ENCODE measurements around the gene RFNG.

RFNG gene

DNA sequence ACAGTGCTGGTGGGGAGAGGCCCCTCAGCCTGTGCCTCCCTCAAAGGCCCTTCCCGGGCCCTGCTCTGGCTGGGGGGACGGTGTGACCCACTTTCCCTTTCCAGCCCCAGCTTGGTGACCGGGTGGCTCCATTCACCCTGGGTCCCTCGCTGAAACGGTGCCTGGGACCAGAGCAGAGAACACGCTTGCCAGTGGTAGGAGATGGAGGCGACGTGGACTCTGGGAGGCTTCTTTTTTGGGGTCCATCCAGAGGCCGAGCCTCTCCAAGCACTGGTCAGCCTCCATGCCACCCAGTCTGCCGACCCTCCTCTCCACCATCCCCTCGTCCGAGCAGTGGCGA is 36.7 kb downstream of the RFNG start:
- H3K4me3 ChIP-seq (ENCODE audit: low read depth, low read length), result no peak overlapping the region
- TF ChIP-seq POLR2A (IDR thresholded peaks at IDR 0.05; ENCODE audit: extremely low read depth, insufficient read length) (no peak), MYC (IDR thresholded peaks at IDR 0.05; ENCODE audit: low read depth, low read length) (no peak)
- TF ChIP-seq, protein P1, sequence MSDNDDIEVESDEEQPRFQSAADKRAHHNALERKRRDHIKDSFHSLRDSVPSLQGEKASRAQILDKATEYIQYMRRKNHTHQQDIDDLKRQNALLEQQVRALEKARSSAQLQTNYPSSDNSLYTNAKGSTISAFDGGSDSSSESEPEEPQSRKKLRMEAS (IDR thresholded peaks at IDR 0.05; ENCODE audit: low read depth, low read length), result no peak
- TF ChIP-seq, protein P2, sequence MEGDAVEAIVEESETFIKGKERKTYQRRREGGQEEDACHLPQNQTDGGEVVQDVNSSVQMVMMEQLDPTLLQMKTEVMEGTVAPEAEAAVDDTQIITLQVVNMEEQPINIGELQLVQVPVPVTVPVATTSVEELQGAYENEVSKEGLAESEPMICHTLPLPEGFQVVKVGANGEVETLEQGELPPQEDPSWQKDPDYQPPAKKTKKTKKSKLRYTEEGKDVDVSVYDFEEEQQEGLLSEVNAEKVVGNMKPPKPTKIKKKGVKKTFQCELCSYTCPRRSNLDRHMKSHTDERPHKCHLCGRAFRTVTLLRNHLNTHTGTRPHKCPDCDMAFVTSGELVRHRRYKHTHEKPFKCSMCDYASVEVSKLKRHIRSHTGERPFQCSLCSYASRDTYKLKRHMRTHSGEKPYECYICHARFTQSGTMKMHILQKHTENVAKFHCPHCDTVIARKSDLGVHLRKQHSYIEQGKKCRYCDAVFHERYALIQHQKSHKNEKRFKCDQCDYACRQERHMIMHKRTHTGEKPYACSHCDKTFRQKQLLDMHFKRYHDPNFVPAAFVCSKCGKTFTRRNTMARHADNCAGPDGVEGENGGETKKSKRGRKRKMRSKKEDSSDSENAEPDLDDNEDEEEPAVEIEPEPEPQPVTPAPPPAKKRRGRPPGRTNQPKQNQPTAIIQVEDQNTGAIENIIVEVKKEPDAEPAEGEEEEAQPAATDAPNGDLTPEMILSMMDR (IDR thresholded peaks at IDR 0.05; ENCODE audit: low read depth, low read length), result no peak
- DNase-seq (ENCODE audit: low read depth), result no peak

DNA sequence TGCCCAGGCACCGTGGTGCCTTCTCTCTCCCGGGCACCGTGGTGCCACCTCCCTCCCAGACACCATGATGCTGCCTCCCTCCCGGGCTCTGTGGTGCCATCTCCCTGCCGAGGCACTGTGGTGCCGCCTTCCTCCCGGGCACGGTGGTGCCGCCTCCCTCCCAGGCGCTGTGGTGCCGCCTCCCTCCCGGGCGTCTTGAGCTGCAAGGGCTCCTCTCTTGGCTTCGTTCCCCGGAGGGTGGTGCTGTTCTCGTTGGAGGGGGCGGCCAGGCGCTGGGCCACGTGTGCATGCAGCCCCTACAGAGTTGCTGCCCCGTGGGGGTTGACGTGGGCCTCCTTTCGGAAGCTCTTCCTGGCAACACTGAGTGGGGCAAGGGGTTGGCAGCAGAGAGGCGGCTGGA is 37.2 kb downstream of the RFNG start:
- TF ChIP-seq, protein P2 (IDR thresholded peaks at IDR 0.05; ENCODE audit: low read depth, low read length), result no peak
- TF ChIP-seq POLR2A (IDR thresholded peaks at IDR 0.05; ENCODE audit: extremely low read depth, insufficient read length), result no peak
- TF ChIP-seq, protein P1 (IDR thresholded peaks at IDR 0.05; ENCODE audit: low read depth, low read length), result no peak
- no peak for TF ChIP-seq MYC (IDR thresholded peaks at IDR 0.05; ENCODE audit: low read depth, low read length)
- H3K4me3 ChIP-seq (ENCODE audit: low read depth, low read length), result no peak overlapping the region
- no peak for DNase-seq (ENCODE audit: low read depth)

DNA sequence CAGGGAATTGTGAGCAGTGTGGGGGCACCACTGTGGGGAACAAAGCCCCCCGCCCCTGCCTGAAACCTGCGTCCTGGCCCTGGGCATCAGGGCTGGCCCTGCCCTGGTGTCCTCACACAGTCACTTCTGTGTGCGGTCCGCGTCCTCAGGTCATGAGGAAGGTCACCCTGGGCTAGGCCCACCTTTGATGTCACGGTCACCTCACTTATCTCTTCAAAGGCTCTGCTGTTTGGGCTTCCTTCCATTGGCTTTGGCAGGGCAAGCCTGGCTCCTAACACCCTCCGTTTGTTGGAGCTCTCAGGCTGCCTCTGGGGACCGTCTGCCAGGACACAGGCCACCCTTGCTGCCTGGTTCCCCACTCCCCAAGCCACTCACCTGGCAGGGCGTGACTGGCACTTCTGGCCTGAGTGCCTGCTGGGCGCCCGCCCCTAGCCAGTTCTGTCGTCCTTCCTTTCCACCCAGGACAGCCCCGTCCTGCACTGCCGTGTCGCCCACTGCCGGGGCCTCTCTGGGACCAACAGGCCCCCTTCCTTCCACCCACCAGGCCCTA is 37.8 kb downstream of the RFNG start:
- H3K4me3 ChIP-seq (ENCODE audit: low read depth, low read length), result no peak overlapping the region
- TF ChIP-seq, protein P1 (IDR thresholded peaks at IDR 0.05; ENCODE audit: low read depth, low read length), result no peak
- TF ChIP-seq POLR2A (IDR thresholded peaks at IDR 0.05; ENCODE audit: extremely low read depth, insufficient read length), result no peak
- TF ChIP-seq MYC (IDR thresholded peaks at IDR 0.05; ENCODE audit: low read depth, low read length), result no peak
- TF ChIP-seq, protein P2 (IDR thresholded peaks at IDR 0.05; ENCODE audit: low read depth, low read length), result no peak
- no peak for DNase-seq (ENCODE audit: low read depth)

DNA sequence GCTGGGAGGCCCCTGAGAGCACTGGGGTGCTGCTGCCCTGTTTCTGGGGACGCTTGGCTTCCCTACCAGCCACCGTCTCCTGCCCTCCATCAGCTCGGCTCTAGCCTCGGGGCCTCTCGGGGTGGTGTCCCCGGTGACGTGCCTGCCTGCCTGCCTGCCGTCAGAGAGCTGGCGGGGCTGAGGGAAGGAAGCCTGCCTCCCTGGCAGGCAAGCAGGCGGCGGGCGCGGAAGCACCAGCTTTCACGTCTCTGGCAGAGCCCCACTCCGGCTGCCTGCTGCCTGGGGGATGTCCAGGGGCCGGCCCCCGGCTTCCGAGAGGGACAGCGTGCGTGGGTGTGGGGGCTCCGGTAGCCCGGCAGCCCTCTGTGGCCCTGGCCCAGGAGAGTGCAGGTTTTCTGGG is 38.3 kb downstream of the RFNG start:
- DNase-seq (ENCODE audit: low read depth), result no peak
- TF ChIP-seq MYC (IDR thresholded peaks at IDR 0.05; ENCODE audit: low read depth, low read length) (no peak), POLR2A (IDR thresholded peaks at IDR 0.05; ENCODE audit: extremely low read depth, insufficient read length) (no peak)
- TF ChIP-seq, protein P1 (IDR thresholded peaks at IDR 0.05; ENCODE audit: low read depth, low read length), result no peak
- TF ChIP-seq, protein P2 (IDR thresholded peaks at IDR 0.05; ENCODE audit: low read depth, low read length), result no peak
- no peak overlapping the region for H3K4me3 ChIP-seq (ENCODE audit: low read depth, low read length)

DNA sequence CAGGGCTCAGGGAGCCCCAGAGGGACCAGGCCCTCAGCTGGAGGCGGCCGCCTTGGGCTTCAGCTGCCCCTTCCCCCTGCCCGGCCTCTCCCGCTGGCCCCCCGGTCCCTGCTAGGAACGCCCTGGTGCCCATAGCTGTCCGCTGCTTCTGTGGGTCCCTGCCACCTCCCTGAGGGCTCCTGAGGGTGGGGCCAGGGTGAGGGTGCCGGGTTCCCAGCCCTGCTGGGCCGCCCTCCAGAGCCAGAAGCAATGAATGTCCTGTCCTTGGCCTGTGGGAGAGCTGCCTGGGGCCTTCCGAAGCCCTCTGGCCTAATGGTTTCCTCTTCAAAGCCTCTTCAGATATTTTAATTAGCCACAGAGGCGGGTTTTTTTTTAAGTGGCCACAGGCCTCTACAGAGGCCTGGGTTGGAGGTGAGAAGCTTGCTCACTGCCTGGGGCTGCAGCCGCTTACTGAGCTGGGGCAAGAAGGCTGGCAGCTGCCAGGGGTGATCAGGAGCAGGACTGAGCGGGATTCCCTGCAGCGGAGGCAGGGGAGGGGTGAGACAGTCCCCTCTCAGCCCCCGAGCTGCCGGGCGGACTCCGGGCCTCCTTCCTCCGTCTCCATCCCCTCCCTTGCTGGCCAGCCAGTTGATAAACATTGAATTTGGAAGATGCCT is 38.8 kb downstream of the RFNG start:
- no peak for TF ChIP-seq MYC (IDR thresholded peaks at IDR 0.05; ENCODE audit: low read depth, low read length)
- TF ChIP-seq, protein P2 (IDR thresholded peaks at IDR 0.05; ENCODE audit: low read depth, low read length), result no peak
- TF ChIP-seq, protein P1 (IDR thresholded peaks at IDR 0.05; ENCODE audit: low read depth, low read length), result no peak
- TF ChIP-seq POLR2A (IDR thresholded peaks at IDR 0.05; ENCODE audit: extremely low read depth, insufficient read length), result no peak
- no peak overlapping the region for H3K4me3 ChIP-seq (ENCODE audit: low read depth, low read length)
- DNase-seq (ENCODE audit: low read depth), result no peak

Measured in NB4 (cell line).